Mesenchymal stem cell (in vitro differentiated cells and primary cell): ENCODE data around the gene QKI.
A peak's percentile ranks its signal among the peaks of the same experiment; 100 is the strongest.

ENCODE experiments used
- DNase-seq: peaks from one replicate; pipeline ENCODE4 v3.0.0-alpha.2; 2013
- H2AFZ ChIP-seq: one replicate; pipeline ENCODE4 v1.6.1; 2013; ENCODE audit warnings: low read depth, mild to moderate bottlenecking, control low read depth, inconsistent platforms, low read length, moderate library complexity
- H2AK5ac ChIP-seq: 2 replicates; pipeline ENCODE4 v1.6.1; 2013; ENCODE audit warnings: low read length, moderate library complexity, mild to moderate bottlenecking, inconsistent platforms; ENCODE audit not compliant: severe bottlenecking
- H2BK120ac ChIP-seq: one replicate; pipeline ENCODE4 v1.6.1; 2013; ENCODE audit warnings: low read depth, mild to moderate bottlenecking, inconsistent platforms, low read length, moderate library complexity
- H2BK12ac ChIP-seq, 2 experiments: one replicate each; pipeline ENCODE4 v1.6.1; 2013; ENCODE audit warnings: inconsistent platforms in 2 of 2, low read length in 2 of 2, mild to moderate bottlenecking in 2 of 2, moderate library complexity in 2 of 2, control low read depth in 1 of 2
- H2BK15ac ChIP-seq: one replicate; pipeline ENCODE4 v1.6.1; 2013; ENCODE audit warnings: mild to moderate bottlenecking, low read depth, inconsistent platforms; ENCODE audit not compliant: poor library complexity, severe bottlenecking
- H2BK5ac ChIP-seq: 2 replicates; pipeline ENCODE4 v1.6.1; 2013; ENCODE audit warnings: low read depth, mild to moderate bottlenecking, low read length, control low read depth, inconsistent platforms; ENCODE audit not compliant: poor library complexity, severe bottlenecking
- H3K14ac ChIP-seq, 2 experiments: one replicate each; pipeline ENCODE4 v1.6.1; 2013; ENCODE audit warnings: inconsistent platforms in 2 of 2, low read length in 2 of 2, control low read depth in 1 of 2, mild to moderate bottlenecking in 1 of 2, moderate library complexity in 1 of 2
- H3K18ac ChIP-seq, 2 experiments: one replicate each; pipeline ENCODE4 v1.6.1; 2013; ENCODE audit warnings: inconsistent platforms in 2 of 2, low read length in 2 of 2, control low read depth in 1 of 2, low read depth in 1 of 2, mild to moderate bottlenecking in 1 of 2
- H3K23ac ChIP-seq, 2 experiments: one replicate each; pipeline ENCODE4 v1.6.1; 2013; ENCODE audit warnings: inconsistent platforms in 2 of 2, low read length in 2 of 2, mild to moderate bottlenecking in 2 of 2, moderate library complexity in 2 of 2, control low read depth in 1 of 2
- H3K27ac ChIP-seq: 2 replicates; pipeline ENCODE4 v1.5.1; 2013; ENCODE audit warnings: mild to moderate bottlenecking, moderate library complexity, low read length, control low read depth, inconsistent platforms; ENCODE audit not compliant: poor library complexity, severe bottlenecking
- H3K27me3 ChIP-seq, 2 experiments: 2 replicates each; pipeline versions ENCODE4 v1.6.1 to v1.7.0; 2013; ENCODE audit warnings: low read length in 2 of 2, mild to moderate bottlenecking in 2 of 2, moderate library complexity in 2 of 2, control low read depth in 1 of 2, inconsistent platforms in 1 of 2; ENCODE audit not compliant: control insufficient read depth in 1 of 2, insufficient read depth in 1 of 2
- H3K36me3 ChIP-seq, 2 experiments: 2 replicates each; pipeline versions ENCODE4 v1.6.1 to v1.7.0; 2013; ENCODE audit warnings: low read length in 2 of 2, control low read depth in 1 of 2, inconsistent platforms in 1 of 2, low read depth in 1 of 2, mild to moderate bottlenecking in 1 of 2; ENCODE audit not compliant: insufficient read depth in 2 of 2, control insufficient read depth in 1 of 2
- H3K4ac ChIP-seq, 2 experiments: one replicate each; pipeline ENCODE4 v1.6.1; 2013; ENCODE audit warnings: inconsistent platforms in 2 of 2, low read length in 2 of 2, mild to moderate bottlenecking in 2 of 2, moderate library complexity in 2 of 2, control low read depth in 1 of 2, low read depth in 1 of 2
- H3K4me1 ChIP-seq: 2 replicates; pipeline ENCODE4 v1.6.1; 2013; ENCODE audit warnings: low read depth, low read length, control low read depth; ENCODE audit not compliant: control insufficient read depth, insufficient read depth
- H3K4me2 ChIP-seq: 2 replicates; pipeline ENCODE4 v1.6.1; 2013; ENCODE audit warnings: low read length, mild to moderate bottlenecking, inconsistent platforms; ENCODE audit not compliant: poor library complexity, severe bottlenecking
- H3K4me3 ChIP-seq, 2 experiments: 2 replicates each; pipeline versions ENCODE4 v1.5.1 to v1.7.0; 2013; ENCODE audit warnings: low read length in 2 of 2, mild to moderate bottlenecking in 2 of 2, control low read depth in 1 of 2, low read depth in 1 of 2; ENCODE audit not compliant: insufficient read depth in 1 of 2
- H3K79me1 ChIP-seq: replicated peaks from 2 replicates; pipeline ENCODE4 v1.6.1; 2013; ENCODE audit warnings: mild to moderate bottlenecking, control low read depth, low read length, inconsistent platforms; ENCODE audit not compliant: poor library complexity, severe bottlenecking
- H3K9ac ChIP-seq: 2 replicates; pipeline ENCODE4 v1.7.0; 2013; ENCODE audit warnings: mild to moderate bottlenecking, low read length, moderate library complexity
- H3K9me3 ChIP-seq: 2 replicates; pipeline ENCODE4 v1.7.0; 2013; ENCODE audit warnings: mild to moderate bottlenecking, low read length; ENCODE audit not compliant: control insufficient read depth
- H4K8ac ChIP-seq: one replicate; pipeline ENCODE4 v1.6.1; 2013; ENCODE audit warnings: inconsistent platforms, mild to moderate bottlenecking, low read length, moderate library complexity
- H4K91ac ChIP-seq: one replicate; pipeline ENCODE4 v1.6.1; 2013; ENCODE audit warnings: mild to moderate bottlenecking, low read length, inconsistent platforms
- WGBS: methylation state at CpG from one replicate; pipeline ENCODE4 v1.1.7; 2013; ENCODE audit warnings: mixed read lengths; 5-methylcytosine and 5-hydroxymethylcytosine counted together

The QKI gene

DNA sequence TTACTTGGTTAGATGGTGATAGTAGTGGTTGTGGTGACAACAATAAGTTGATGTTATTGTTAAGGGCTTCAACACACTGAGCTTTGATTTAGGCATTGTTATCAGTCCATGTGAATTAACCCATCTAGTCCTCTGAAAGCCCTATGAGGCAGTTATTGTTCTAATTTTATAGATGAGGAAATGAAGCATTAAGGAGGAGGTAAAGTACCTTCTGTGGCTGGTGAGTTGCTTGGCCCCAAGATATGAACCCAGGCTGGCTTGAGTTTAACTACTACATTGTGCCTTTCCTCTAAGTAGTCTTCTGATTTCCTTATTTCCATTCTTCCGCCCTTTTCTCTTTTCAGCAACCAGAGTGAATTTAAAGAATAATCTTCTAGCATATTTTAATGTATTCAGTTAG, 81.7 kb downstream of the QKI start:
- Histone ChIP-seq H2BK120ac (no peak overlapping the region), H3K4ac (no peak overlapping the region), H2AK5ac (no peak overlapping the region), H3K27ac (no peak overlapping the region), H3K4me3 (no peak overlapping the region), H3K79me1 (no peaks in the 10 kb centered on the region), H3K18ac (no peak overlapping the region), H3K4me2 (no peak overlapping the region), H2BK5ac (no peak overlapping the region), H3K9me3 (no peaks in the 10 kb centered on the region), H2BK12ac (no peak overlapping the region), H3K36me3 (no peaks in the 10 kb centered on the region), H4K8ac (no peak overlapping the region), H3K14ac (no peak overlapping the region), H2BK15ac (no peak overlapping the region), H4K91ac (no peak overlapping the region), H3K4me1 (peaks cover 3% of the 10 kb centered on the region), H3K23ac (no peak overlapping the region), H3K27me3 (no peaks in the 10 kb centered on the region), H2AFZ (no peak overlapping the region), H3K9ac (no peak overlapping the region)
- no peak for DNase-seq
- no CpG with 5 or more reads among the region's 1 CpG for WGBS

DNA sequence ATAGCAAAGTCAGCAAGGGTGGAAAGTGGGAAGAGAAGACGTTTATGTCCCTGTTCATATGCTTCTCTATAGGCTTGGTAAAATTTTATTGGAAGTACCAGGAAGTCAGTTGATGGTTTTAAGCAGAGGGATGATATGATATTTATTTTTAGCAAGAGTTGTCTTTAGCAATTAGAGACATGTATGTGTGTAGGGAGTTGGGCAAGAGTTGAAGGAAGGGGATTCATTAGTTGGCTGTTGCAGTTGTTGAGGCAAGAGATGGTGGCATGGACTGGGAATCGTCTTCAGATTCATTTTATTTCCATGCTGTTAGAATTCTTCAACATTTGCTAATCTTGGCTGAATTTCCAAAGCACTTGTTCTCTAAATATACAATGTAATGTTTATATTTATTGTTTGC, 85.6 kb downstream of the QKI start:
- Histone ChIP-seq H3K9ac (no peak overlapping the region), H4K91ac (no peak overlapping the region), H3K14ac (no peak overlapping the region), H2BK12ac (no peak overlapping the region), H3K36me3 (peaks cover 0 to 3% of the 10 kb centered on the region in 2 experiments), H2AFZ (no peak overlapping the region), H4K8ac (no peak overlapping the region), H3K4ac (no peak overlapping the region), H3K79me1 (no peaks in the 10 kb centered on the region), H3K4me3 (no peak overlapping the region), H3K9me3 (no peaks in the 10 kb centered on the region), H3K18ac (no peak overlapping the region), H3K23ac (no peak overlapping the region), H2BK5ac (no peak overlapping the region), H3K4me2 (no peak overlapping the region), H3K4me1 (no peaks in the 10 kb centered on the region), H2AK5ac (no peak overlapping the region), H2BK15ac (no peak overlapping the region), H2BK120ac (no peak overlapping the region), H3K27ac (no peak overlapping the region), H3K27me3 (no peaks in the 10 kb centered on the region)
- DNase-seq, result no peak
- WGBS, result 85% methylated on average over 1 of the region's 2 CpGs

DNA sequence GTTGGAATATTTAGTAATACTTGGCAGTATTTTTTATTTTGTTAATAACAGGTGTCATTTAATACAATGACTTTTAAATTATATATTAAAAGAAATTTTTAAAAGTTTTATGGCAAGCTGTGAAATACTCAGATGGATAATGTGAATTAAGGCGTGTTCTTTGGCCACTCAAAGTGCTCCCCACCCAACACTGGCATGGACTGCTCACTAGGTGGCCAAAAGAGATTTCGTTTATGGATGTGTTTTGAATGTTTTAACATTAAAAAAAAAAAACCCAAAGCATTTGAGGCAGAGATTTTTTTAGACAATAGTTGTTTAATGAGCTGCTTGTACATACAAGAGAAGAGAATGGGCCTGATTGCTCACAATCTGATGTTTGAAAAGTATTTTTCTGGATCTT, 86.5 kb downstream of the QKI start:
- H3K14ac ChIP-seq, result no peak overlapping the region
- H3K27ac ChIP-seq, result no peak overlapping the region
- H3K36me3 ChIP-seq, result peaks cover under 1 to 6% of the 10 kb centered on the region in 2 experiments
- 100% methylated on average over 2 of the region's 2 CpGs for WGBS
- no peak overlapping the region for H2AK5ac ChIP-seq
- H3K27me3 ChIP-seq, result no peaks in the 10 kb centered on the region
- H2BK120ac ChIP-seq, result no peak overlapping the region
- no peak overlapping the region for H3K4ac ChIP-seq
- H3K18ac ChIP-seq, result no peak overlapping the region
- H3K4me3 ChIP-seq, result no peak overlapping the region
- H4K91ac ChIP-seq, result no peak overlapping the region
- no peaks in the 10 kb centered on the region for H3K79me1 ChIP-seq
- H2BK5ac ChIP-seq, result no peak overlapping the region
- H2AFZ ChIP-seq, result no peak overlapping the region
- no peak overlapping the region for H4K8ac ChIP-seq
- no peak for DNase-seq
- H3K9ac ChIP-seq, result peak overlapping the region; percentile 3
- H3K4me2 ChIP-seq, result no peak overlapping the region
- no peak overlapping the region for H2BK15ac ChIP-seq
- no peak overlapping the region for H2BK12ac ChIP-seq
- H3K4me1 ChIP-seq, result no peaks in the 10 kb centered on the region
- H3K9me3 ChIP-seq, result peaks cover 2% of the 10 kb centered on the region
- H3K23ac ChIP-seq, result no peak overlapping the region

DNA sequence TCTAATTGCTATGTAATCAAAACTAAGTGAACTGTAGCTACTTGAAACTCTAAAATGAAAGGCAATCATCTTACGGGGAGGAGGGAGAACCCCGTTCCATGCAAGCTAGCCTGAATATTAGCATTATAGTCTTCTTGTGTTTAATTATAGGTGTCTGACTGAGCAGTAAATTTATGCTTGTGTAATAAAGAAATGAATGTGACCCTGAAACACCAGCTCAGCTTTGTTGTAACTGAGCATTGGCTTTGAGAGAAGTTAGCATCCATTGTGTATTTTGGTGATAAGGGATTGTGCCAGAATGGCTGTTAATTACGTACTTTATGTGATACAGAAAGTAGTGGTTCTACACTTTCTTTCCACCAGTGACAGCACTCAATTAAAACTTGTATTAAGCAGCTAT, 86.9 kb downstream of the QKI start:
- H2BK15ac ChIP-seq, result no peak overlapping the region
- no peak overlapping the region for H3K23ac ChIP-seq
- H3K4me3 ChIP-seq, result peak overlapping the region in 1 of 2 experiments; percentile 22
- no peaks in the 10 kb centered on the region for H3K4me1 ChIP-seq
- no peak overlapping the region for H3K18ac ChIP-seq
- no peak overlapping the region for H2BK120ac ChIP-seq
- 99% methylated on average over 2 of the region's 3 CpGs for WGBS
- no peak overlapping the region for H4K91ac ChIP-seq
- H2AFZ ChIP-seq, result no peak overlapping the region
- no peak overlapping the region for H3K4me2 ChIP-seq
- no peak overlapping the region for H2BK5ac ChIP-seq
- H4K8ac ChIP-seq, result no peak overlapping the region
- H3K9me3 ChIP-seq, result peaks cover 7% of the 10 kb centered on the region
- no peaks in the 10 kb centered on the region for H3K27me3 ChIP-seq
- H3K9ac ChIP-seq, result peak overlapping the region; percentile 3
- H3K27ac ChIP-seq, result no peak overlapping the region
- H2AK5ac ChIP-seq, result no peak overlapping the region
- no peak overlapping the region for H3K4ac ChIP-seq
- no peak overlapping the region for H2BK12ac ChIP-seq
- H3K79me1 ChIP-seq, result no peaks in the 10 kb centered on the region
- no peak for DNase-seq
- peaks cover 5 to 6% of the 10 kb centered on the region in 2 experiments for H3K36me3 ChIP-seq
- H3K14ac ChIP-seq, result no peak overlapping the region
